Mucosa of descending colon (tissue), 3 donors: ENCODE data around the gene PTMS. TPM values are rescaled to one million over a fixed set of nuclear protein-coding genes. Genes with fewer than 3 reads are reported as not detected.

Experiments used
- ATAC-seq: fragments of 200-7000 bp; cut with Tn5 transposase; one replicate; pipeline ENCODE4 v1.9.1; 2020; ENCODE audit warnings: mild to moderate bottlenecking, moderate library complexity
- DNase-seq, 3 donors: peaks; one replicate each; pipeline ENCODE4 v3.0.0-alpha.2; 2020
- H3K36me3 ChIP-seq: fragments of 200-600 bp; one replicate; pipeline ENCODE4 v1.8.0; 2021; ENCODE audit warnings: low read depth, mild to moderate bottlenecking
- H3K4me1 ChIP-seq: fragments of 200-600 bp; one replicate; pipeline ENCODE4 v1.8.0; 2021; ENCODE audit warnings: low read depth, mild to moderate bottlenecking
- H3K4me3 ChIP-seq: fragments of 200-600 bp; one replicate; pipeline ENCODE4 v1.8.0; 2021; ENCODE audit warnings: mild to moderate bottlenecking
- H3K9me3 ChIP-seq: fragments of 200-600 bp; one replicate; pipeline ENCODE4 v1.8.0; 2021; ENCODE audit warnings: mild to moderate bottlenecking
- intact Hi-C, 2 donors: fragments of 100-400 bp; cut with DNase I in 1 of 2; cut with micrococcal nuclease in 1 of 2; formaldehyde crosslinking; loops; one replicate each; pipeline versions ENCODE4 v1.11.0 to v1.11.1; 2022; cut with DNase I, micrococcal nuclease
- total RNA-seq, 3 donors: library from RNA; stranded (reverse); fragmentation: NEBNext Ultra II Directional in 2 of 3; extraction: Animal tissue kit (Norgen Biotek cat#: 25700) in 2 of 3; gene quantifications; one replicate each; pipeline versions ENCODE4 v1.2.1 to v1.2.4, GENCODE V29; 2021 to 2023
- TF ChIP-seq, protein P1 (sequence below): fragments of 200-600 bp; IDR thresholded peaks from one replicate; pipeline ENCODE4 v1.8.0; 2022; ENCODE audit warnings: antibody characterized with exemption, mild to moderate bottlenecking
- donor health status: DM: no; HTN: no; CAD: no; lungs with moderate emphysema.
- donor health status: DM: no; HTN: no; CAD: no.
- donor health status: DM: no; HTN: yes; CAD: no.

PTMS gene
- total RNA-seq, 3 donors from 2014 or later: 116 to 549 (median 122) TPM

DNA sequence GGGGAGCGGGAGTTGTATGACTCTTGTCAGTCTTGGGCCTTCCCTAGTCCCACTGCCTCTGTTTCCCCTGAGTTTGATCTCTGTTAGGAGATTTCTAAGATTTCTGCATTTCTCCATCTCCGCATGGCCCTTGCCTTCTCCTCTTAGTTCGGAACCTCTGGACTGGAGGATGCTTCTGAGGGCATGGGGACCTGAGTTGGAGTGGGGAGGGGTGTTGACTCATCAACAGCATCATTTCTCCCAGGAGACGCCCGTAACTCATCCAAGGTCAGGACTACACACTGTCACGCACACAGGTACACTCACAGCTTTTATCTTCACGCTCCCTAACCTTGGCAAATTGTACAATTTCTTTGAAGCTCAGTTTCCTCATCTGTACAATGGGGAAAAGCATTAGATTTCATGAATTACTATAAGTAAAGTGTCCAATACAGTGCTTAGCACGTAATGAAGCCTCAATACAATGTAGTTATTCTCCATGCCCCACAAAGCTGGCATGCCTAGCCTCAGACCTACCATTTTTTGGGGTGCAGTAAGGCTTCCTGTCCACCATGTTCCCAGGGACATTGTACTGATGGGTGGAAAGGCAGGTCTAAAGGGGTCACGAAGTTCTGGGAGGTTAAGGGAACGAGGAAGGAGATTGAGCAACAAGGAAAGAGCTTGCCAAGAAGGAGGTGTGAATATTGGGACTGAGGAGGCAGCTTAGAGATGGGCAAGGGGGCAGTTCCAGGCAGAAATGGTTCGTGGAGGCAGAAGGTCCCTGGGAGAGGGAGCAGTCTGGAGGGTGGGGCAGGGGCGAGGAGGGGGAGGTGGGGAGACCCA lies 5.6 kb downstream of the PTMS start:
- no peak for DNase-seq

DNA sequence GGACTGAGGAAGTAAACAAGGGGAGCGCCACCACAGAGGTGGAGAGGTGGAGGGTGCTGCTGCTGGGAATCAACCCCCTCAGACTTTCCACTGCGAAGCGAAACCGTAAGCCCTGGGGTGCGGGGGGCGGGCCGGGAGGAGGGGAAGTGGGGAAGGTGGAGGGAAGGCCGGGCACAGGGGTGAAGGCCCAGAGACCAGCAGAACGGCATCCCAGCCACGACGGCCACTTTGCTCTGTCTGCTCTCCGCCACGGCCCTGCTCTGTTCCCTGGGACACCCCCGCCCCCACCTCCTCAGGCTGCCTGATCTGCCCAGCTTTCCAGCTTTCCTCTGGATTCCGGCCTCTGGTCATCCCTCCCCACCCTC lies 6.2 kb downstream of the PTMS start, which contains the start of gene LAG3:
Gene LAG3 (plus strand): TSS at position 190 of the 365 bp plus-strand sequence. CDS start 333 bp downstream, outside the sequence.
- Histone ChIP-seq H3K4me3 (no peak within 1 kb of the TSS), H3K36me3 (no peaks in the 10 kb centered on the region), H3K4me1 (peaks cover 25% of the 10 kb centered on the region), H3K9me3 (no peaks in the 10 kb centered on the region)
- intact Hi-C loops: no loop called here
- ATAC-seq (peak; percentile 4), DNase-seq (peak in 1 of 3 donors; percentile 70)
- TF ChIP-seq, protein P1, sequence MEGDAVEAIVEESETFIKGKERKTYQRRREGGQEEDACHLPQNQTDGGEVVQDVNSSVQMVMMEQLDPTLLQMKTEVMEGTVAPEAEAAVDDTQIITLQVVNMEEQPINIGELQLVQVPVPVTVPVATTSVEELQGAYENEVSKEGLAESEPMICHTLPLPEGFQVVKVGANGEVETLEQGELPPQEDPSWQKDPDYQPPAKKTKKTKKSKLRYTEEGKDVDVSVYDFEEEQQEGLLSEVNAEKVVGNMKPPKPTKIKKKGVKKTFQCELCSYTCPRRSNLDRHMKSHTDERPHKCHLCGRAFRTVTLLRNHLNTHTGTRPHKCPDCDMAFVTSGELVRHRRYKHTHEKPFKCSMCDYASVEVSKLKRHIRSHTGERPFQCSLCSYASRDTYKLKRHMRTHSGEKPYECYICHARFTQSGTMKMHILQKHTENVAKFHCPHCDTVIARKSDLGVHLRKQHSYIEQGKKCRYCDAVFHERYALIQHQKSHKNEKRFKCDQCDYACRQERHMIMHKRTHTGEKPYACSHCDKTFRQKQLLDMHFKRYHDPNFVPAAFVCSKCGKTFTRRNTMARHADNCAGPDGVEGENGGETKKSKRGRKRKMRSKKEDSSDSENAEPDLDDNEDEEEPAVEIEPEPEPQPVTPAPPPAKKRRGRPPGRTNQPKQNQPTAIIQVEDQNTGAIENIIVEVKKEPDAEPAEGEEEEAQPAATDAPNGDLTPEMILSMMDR: no peak

More for the DNA sequence above, 5.6 kb downstream of the PTMS start:
- no peaks in the 10 kb centered on the region for H3K9me3 ChIP-seq
- no peak overlapping the region for H3K4me3 ChIP-seq
- ATAC-seq: no peak
- intact Hi-C loops: no loop called here
- no peaks in the 10 kb centered on the region for H3K36me3 ChIP-seq
- H3K4me1 ChIP-seq: peaks cover 25% of the 10 kb centered on the region
- TF ChIP-seq, protein P1: no peak

DNA sequence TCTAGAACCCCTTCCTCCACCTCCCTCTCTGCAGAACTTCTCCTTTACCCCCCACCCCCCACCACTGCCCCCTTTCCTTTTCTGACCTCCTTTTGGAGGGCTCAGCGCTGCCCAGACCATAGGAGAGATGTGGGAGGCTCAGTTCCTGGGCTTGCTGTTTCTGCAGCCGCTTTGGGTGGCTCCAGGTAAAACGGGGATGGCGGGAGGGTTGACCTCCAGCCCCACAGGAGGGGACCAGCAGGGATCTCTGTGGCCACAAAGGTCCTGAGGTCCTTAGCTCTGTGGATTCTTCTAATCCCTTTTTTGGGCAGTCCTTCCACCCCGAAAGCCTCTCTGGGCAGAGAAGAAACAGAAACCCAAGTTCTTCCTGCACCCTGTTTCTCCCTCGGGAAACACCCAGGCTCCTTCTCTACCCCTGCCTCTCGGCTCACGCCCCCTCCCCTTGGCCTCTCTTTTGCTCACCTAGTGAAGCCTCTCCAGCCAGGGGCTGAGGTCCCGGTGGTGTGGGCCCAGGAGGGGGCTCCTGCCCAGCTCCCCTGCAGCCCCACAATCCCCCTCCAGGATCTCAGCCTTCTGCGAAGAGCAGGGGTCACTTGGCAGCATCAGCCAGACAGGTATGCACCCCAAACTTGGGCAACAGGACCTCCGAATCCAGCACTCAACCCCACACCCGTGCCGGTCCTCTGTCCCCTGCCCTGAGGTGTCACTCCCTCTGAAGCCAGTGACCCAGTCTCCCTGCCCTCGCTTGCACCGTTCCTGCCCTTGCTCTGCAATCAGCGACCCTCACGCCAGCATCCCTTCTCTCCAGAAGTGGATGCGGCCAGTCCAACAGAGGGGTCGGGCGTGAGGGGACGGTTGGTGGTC lies 6.8 kb downstream of the PTMS start:
- H3K4me3 ChIP-seq: no peak overlapping the region
- peaks cover 20% of the 10 kb centered on the region for H3K4me1 ChIP-seq
- no peak for ATAC-seq
- H3K9me3 ChIP-seq: no peaks in the 10 kb centered on the region
- H3K36me3 ChIP-seq: no peaks in the 10 kb centered on the region
- intact Hi-C loops: no loop called here
- no peak for DNase-seq
- TF ChIP-seq, protein P1: no peak

DNA sequence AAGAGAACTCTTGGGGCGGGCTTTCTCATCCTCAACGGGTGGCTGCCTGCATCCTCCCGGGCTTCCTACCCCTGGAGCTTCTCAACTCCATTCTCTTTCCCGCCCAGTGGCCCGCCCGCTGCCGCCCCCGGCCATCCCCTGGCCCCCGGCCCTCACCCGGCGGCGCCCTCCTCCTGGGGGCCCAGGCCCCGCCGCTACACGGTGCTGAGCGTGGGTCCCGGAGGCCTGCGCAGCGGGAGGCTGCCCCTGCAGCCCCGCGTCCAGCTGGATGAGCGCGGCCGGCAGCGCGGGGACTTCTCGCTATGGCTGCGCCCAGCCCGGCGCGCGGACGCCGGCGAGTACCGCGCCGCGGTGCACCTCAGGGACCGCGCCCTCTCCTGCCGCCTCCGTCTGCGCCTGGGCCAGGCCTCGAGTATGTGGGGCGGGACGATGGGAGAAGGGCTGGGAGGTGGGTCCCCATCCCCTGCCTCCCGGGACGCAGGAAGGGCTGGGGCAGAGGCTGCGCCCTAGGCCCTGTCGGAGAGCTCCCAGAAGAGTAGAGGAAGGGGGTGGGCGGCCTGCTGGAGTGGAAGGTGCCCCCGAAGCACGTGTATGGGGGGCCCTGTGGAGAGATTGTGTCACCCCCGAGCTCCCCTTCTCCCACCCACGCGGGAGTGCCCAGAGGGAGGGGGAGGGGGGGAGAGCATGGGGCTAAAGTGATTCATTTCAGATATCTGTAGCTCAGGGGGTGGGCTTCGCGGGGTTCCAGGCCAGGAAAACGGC lies 7.6 kb downstream of the PTMS start:
- Histone ChIP-seq H3K4me3 (no peak overlapping the region), H3K36me3 (no peaks in the 10 kb centered on the region), H3K9me3 (no peaks in the 10 kb centered on the region), H3K4me1 (peaks cover 18% of the 10 kb centered on the region)
- intact Hi-C loops: no loop called here
- TF ChIP-seq, protein P1: no peak
- DNase-seq: peak in 1 of 3 donors; percentile 66
- ATAC-seq: peak; percentile 51

DNA sequence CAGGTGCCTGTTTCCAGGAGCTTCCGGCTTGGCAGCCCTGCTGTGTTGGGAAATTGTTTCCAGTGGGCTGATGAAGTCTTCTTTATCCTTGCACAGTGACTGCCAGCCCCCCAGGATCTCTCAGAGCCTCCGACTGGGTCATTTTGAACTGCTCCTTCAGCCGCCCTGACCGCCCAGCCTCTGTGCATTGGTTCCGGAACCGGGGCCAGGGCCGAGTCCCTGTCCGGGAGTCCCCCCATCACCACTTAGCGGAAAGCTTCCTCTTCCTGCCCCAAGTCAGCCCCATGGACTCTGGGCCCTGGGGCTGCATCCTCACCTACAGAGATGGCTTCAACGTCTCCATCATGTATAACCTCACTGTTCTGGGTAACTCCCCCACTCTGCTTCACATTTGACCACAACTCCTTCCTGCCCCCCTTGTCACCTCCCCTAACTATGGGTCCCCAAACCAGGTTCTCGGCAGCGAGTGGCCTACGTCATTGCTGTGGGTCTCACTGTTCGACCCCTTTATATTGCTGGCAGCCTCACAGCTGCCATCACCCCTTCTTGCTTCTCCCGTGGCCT lies 8.4 kb downstream of the PTMS start:
- no peaks in the 10 kb centered on the region for H3K36me3 ChIP-seq
- H3K4me3 ChIP-seq: no peak overlapping the region
- ATAC-seq (peak; percentile 1), DNase-seq (no peak)
- intact Hi-C loops: no loop called here
- peaks cover 23% of the 10 kb centered on the region for H3K4me1 ChIP-seq
- H3K9me3 ChIP-seq: no peaks in the 10 kb centered on the region
- TF ChIP-seq, protein P1: no peak
